NCI-H82 treated with DMSO at 0.1 percent for 48 hours (cell line): ENCODE results near the gene DONSON.
"Not testable (repeated sequence)": the region's sequence is repeated elsewhere in the genome, so short reads cannot be mapped to it uniquely, and the experiment has no call there.

Experiments
- DNase-seq: peaks from one replicate; lab custom pipeline; 2025; ENCODE audit not compliant: unreplicated experiment; lab: John Stamatoyannopoulos, UW

DONSON gene, protein sequence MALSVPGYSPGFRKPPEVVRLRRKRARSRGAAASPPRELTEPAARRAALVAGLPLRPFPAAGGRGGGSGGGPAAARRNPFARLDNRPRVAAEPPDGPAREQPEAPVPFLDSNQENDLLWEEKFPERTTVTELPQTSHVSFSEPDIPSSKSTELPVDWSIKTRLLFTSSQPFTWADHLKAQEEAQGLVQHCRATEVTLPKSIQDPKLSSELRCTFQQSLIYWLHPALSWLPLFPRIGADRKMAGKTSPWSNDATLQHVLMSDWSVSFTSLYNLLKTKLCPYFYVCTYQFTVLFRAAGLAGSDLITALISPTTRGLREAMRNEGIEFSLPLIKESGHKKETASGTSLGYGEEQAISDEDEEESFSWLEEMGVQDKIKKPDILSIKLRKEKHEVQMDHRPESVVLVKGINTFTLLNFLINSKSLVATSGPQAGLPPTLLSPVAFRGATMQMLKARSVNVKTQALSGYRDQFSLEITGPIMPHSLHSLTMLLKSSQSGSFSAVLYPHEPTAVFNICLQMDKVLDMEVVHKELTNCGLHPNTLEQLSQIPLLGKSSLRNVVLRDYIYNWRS

GRCh38 chr21:33588485-33589335 lies at the start of gene DONSON:
DONSON (minus strand) TSS chr21:33588684; CDS start chr21:33588641, 43 bp downstream.
- DNase-seq: peak; percentile 77

DNA sequence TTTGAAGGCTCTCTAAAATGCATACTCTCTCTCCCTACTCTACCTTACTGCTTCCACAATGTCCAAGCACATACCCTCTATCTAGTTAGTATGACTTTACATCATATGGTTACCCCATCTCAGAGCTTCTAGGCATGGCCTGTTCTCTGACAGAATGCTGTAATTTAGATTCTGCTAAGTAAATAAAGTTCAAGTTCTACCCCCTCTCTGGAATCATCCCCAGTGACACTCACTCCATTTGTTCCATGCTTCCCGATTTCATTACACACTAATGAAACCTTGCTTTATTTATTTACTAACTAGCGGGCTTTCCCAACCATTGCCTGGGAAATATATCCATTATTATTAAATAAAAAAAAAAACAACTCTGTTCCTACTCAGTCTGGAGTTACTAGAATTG lies 45.8 kb upstream of the DONSON start:
- DNase-seq: no peak

DNA sequence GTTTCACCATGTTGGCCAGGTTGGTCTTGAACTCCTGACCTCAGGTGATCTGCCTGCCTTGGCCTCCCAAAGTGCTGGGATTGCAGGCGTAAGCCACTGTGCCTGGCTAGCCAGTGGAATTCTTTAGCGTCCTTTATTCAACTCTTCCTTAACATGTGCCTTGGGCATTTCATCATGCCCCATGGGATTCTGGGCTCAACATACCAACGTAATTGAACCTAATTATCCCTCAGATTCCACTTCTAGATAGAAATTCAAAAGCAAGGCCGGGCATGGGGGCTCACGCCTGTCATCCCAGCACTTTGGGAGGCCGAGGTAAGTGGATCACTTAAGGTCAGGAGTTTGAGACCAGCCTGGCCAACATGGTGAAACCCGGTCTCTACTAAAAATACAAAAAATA lies 37.7 kb upstream of the DONSON start:
- DNase-seq: not testable (repeated sequence)

DNA sequence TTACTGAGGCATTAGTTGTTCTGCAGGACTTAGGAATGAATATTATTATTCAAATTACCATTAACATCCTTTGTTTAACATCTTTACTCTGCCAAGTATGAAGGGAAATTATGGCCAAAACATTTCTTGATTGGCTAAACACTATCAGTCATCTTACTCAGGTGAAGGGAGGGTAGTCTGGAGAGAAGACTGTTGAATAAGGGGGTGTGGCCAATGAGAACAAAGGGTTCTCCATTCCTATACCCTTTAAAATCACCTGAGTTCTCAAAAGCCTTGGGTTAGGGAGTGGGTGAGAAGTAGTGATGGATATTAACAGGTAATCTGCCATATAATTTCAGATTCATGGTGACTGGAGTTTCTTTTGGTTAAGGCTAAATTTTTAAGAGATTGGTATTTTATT lies 33.8 kb upstream of the DONSON start:
- no peak for DNase-seq

DNA sequence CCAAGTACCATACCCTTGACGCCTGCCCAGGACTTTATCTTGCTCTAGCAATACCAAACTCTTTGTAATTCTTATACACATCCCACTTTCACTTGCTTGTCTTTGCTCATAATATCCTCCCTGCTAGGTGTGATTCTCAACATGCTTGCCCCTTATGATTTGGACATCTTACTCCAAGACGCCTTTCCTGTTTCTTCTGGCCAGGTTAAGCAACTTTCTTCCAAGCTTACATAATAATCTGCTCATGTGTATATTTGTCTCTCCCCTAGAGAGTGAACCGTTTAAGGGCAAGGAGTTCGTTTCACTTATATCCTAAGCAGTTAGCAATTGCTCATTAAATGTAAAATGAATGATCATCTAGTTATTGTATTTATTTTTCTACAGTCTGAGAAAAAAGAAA lies 31.2 kb upstream of the DONSON start:
- DNase-seq: no peak

GRCh38 chr21:33618407-33618806 lies 29.9 kb upstream of the DONSON start:
- no peak for DNase-seq

GRCh38 chr21:33617565-33617964 lies 29.1 kb upstream of the DONSON start:
- DNase-seq: not testable (repeated sequence)

DNA sequence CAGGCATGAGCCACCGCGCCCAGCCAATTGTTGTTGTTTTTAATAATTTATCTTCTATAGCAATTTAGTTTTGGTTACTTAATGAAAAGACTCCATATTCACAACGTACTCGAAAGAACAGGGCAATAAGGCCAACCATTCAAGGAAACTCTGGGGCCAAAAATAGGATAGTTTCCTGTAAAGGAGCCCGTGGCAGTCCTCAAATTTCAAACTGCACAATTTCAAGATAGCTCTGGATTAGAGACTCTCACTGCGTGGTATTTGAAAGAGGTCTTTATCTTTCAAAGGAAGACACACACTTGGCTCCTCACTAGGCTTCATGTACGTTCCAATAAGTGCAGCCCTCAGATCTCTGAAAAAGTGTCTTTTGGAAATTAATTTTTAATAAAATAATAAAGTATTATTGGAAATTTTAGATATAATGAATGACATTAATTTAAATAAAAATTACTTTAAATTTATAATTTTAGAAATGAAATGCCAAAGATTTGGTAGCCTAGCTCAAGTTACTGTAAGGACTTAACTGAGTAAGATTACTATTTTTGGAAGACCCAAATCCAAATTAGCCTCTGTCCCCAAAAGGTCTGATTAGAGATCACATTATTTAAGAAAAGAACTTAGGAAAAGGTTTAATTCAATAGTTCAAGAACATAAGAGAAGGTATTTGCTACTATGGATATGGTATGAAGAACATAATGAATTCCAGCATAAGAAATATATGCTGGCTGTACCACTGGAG lies 22.7 kb upstream of the DONSON start:
- no peak for DNase-seq

DNA sequence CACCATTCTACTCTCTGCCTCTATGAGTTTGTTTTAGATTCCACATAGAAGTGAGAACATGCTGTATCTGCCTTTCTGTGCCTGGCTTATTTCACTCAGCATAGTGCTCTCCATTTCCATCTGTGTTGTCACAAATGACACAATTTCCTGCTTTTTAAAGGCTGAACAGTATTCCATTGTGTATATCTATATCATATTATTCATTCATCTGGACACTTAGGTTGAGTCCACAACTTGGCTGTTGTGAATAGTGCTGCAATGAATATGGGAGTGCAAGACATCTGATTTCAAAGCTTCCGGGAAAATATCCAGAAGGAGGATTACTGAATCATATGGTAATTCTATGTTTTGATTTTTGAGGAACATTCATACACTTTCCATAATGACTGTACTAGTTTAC lies 20.1 kb upstream of the DONSON start:
- DNase-seq: no peak

- DNase-seq: no peak
These were observed 9.6 kb upstream of the DONSON start for GRCh38 chr21:33598051-33598450.

DNA sequence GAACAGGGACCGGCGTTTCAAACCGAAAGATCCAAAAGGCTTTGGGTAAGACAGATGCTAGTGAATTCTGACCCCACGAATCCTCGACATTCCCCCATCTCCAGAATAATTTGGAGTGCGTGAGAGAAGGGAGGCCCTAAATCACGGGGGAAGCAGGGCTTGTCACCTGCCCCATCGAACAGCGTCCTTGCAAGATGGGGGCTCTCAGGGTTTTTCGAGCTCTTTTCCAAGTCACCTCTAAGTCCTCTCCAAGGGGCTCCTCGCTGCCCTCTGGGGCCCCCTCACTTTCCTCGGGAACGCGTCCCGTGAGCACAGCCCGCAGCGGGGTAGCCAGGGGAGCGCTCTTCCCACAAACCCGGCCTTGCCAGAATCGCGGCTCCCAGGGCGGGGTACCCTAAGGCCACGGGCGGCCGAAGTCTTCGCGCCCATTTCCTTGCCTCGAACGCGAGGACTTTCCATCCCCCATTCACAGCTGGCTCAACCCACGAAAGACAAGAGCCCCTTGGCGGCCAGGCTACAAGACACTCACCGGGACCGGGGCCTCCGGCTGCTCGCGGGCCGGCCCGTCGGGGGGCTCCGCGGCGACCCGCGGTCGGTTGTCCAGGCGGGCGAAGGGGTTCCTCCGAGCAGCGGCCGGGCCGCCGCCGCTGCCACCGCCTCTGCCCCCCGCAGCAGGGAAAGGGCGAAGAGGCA lies 546 bp downstream of the DONSON start:
- no peak for DNase-seq

DNA sequence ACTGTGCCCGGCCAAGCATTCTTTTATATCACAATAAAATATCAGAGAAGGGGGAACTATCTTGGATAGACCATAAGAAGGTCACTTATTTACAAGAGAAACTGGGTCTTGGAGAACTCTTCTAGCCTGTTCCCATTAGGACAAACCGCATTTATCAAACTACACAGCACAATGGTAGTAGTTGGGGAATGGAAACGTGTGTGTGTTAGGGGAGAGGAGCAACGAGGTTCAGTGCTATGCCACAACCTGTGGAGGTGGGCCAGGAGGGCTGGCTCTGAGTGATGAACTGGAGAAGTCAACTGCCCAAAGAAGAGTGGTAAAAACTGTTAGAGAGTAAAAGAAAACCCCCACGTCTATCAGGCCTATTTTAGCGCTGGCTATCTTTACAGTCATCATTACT lies 1.6 kb downstream of the DONSON start:
- no peak for DNase-seq

- DNase-seq: no peak
These were observed 4.0 kb downstream of the DONSON start for GRCh38 chr21:33584455-33584854.

GRCh38 chr21:33578959-33579542 lies 9.4 kb downstream of the DONSON start:
- DNase-seq: no peak

DNA sequence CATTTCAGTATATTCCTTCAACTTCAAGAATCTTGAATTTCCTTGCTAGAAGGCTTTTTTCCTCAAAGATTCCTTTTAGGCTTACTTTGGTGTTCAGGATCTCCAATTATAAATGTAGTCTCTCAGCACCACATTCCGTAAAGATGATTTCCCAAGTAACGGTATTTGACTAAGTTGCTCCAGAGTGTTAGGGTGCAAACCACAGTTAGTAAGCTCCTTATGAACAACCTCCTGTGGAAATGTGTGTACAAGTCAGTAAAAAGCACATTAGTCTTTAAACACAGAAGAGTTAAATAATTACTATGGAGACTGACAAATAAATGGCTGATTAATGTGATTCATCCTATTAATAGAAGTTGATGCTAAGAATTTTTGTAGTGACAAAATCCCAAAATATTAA lies 10.3 kb downstream of the DONSON start:
- DNase-seq: no peak

DNA sequence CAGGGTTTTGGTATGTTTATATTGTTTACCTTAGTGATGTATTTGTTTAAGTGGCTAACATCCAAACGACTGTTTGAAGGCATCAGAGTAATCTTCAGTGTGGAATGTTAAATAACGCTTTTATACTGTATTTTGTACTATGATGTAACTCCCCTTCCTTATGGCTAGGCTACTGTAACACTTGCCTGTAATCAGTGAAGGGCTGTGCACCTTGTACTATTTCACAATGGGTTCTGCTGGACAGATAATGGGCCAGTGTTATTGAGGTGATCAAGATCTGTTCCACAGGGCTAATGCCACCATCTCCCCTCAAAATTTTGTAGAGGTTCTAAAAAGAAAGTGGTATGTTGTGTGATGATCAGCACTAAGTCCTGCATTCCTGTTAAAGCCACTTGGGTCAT lies 11.7 kb downstream of the DONSON start:
- DNase-seq: not testable (repeated sequence)

DNA sequence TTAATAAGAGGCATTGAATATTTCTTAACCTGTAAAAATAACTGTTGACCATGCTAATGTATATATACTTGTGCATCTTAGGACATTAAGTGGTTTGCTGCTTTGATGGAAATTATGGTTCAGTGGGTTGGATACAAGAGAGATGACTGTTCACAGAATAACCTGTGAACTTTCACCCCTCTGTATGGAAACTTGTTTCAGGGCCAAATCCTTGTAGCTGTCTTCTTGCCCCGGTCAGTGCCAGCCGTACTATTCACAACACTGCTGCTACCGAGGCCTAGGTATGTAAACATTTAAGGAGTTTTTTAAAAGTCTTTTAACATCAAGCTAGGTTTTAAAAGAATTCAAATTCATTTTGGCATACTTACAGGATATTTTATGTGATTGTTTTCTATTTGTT lies 16.1 kb downstream of the DONSON start:
- DNase-seq: no peak

GRCh38 chr21:33569991-33570390 lies 18.5 kb downstream of the DONSON start:
- no peak for DNase-seq

DNA sequence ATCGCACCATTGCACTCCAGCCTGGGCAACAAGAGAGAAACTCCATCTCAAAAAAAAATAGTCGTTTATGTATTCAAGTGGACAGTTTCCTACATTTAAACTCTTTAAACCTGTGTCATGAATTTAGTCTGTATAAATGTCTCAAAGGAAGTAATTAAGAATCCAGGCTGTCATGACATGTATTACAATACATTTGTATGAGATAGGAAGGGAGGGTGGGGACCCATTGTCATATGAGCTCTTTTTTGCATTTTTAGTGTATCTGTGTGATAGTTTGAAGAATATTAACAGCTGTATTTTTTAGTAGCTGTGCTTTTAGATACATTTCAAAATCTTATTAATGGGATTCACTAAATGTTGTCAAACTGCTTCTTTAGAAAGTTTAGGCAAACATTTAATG lies 20.0 kb downstream of the DONSON start:
- DNase-seq: no peak

DNA sequence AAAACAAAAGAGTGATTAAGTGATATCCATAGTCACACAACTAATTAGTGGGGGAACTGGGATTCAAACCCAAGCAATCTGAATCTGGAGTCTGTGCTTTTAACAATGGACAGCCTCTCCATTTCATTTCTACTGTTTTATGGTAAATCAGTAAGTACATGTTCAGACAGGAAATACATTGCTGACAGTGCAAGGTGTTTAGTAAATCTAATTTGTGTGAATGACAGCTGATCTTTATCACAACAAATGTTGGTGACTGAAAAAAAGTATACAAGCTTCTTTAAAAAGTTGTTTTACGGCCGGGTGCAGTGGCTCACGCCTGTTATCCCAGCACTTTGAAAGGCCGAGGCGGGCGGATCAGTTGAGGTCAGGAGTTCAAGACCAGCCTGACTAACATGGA lies 20.6 kb downstream of the DONSON start:
- DNase-seq: no peak
